Stromal cell of bone marrow (primary cell): ENCODE data around the gene SLC15A3.

Experiments
- DNase-seq: peaks from one replicate; pipeline ENCODE4 v3.0.0-alpha.2; 2012; ENCODE audit warnings: low read depth

SLC15A3 gene

DNA sequence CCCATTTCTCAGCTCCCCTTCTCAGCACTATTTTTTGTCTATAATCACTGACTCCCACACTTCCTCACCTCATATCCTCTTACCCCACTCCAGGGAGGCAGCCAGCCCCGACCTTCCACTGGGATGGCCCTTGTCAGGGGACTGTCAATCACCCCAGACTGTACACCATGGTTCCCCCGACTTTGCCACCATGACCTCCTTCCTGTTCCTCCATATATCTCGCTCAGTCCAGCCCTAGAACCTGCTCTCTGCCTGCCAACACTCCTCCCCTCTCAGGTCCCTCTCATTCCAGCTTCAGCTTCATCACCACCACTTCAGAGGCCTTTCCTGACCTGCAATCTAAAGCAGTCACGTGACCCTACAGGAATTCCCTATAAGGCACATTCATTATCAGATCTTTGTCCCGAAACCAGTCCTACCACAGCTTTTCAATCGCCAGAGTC lies 62.1 kb downstream of the SLC15A3 start:
- no peak for DNase-seq

DNA sequence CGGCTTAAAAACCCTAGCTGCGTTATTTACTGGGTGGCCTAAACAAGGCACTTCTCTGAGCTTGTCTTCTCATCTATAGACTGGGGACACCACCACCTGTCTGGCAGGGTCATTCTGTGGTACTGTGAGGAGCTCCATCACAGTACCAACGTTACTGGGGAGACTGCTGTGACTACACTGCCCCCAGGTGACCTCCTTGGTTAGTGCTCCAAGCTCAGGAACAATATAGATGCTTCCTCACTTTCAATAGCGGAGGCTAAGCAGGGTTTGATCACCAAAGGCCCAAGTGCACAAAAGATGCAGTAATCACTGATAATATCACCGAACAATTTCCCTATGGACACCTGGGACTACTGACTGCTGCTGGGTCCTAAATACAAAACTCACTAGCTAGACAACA lies 64.4 kb downstream of the SLC15A3 start:
- DNase-seq: no peak
